Frontal cortex (tissue), 4 donors: Measurements from ENCODE around the gene NARS2. TPM values are rescaled to one million over a fixed set of nuclear protein-coding genes. Genes with fewer than 3 reads are reported as not detected.
"Not testable (repeated sequence)": the region's sequence is repeated elsewhere in the genome, so short reads cannot be mapped to it uniquely, and the experiment has no call there.

Experiments
- DNase-seq, 2 donors: peaks; one replicate each; pipeline ENCODE4 v3.0.0; 2012; ENCODE audit warnings: low spot score in 2 of 2
- FAIRE-seq: peaks from 2 replicates; lab custom pipeline; 2012; peaks lifted over from hg19 to GRCh38; lab: Jason Lieb, UNC
- total RNA-seq: library from RNA; depleted of rRNA; stranded (reverse); fragments of >200 nt; gene quantifications from one replicate; pipeline ENCODE4 v1.2.3, GENCODE V29; 2014
- donor health status: control.
- donor health status: control.
- donor health status: control.

NARS2 gene
- total RNA-seq, 1 donor from 2014 or later: 39.5 TPM

GRCh38 chr11:78577495-78577894 is 2.8 kb upstream of the NARS2 start:
- DNase-seq (no peak), FAIRE-seq (no peak)

- DNase-seq: no peak
- FAIRE-seq: no peak
Measured at GRCh38 chr11:78576549-78577097, 2.0 kb upstream of the NARS2 start.

- DNase-seq (no peak), FAIRE-seq (no peak)
Measured at GRCh38 chr11:78575478-78575877, 814 bp upstream of the NARS2 start.

GRCh38 chr11:78573681-78574080 is 983 bp downstream of the NARS2 start:
- DNase-seq (no peak), FAIRE-seq (no peak)

GRCh38 chr11:78573271-78573670 is 1.4 kb downstream of the NARS2 start:
- DNase-seq: no peak
- FAIRE-seq: no peak

- FAIRE-seq (no peak), DNase-seq (no peak)
Measured at GRCh38 chr11:78572394-78572793, 2.3 kb downstream of the NARS2 start.

GRCh38 chr11:78570031-78570430 is 4.6 kb downstream of the NARS2 start:
- no peak for DNase-seq
- no peak for FAIRE-seq

GRCh38 chr11:78567209-78567608 is 7.5 kb downstream of the NARS2 start:
- no peak for DNase-seq
- FAIRE-seq: no peak

- no peak for DNase-seq
- peak; percentile 79 for FAIRE-seq
Measured at GRCh38 chr11:78564490-78565467, 9.9 kb downstream of the NARS2 start.

- not testable (repeated sequence) for DNase-seq, FAIRE-seq
Measured at GRCh38 chr11:78564037-78564436, 10.6 kb downstream of the NARS2 start.

GRCh38 chr11:78563090-78563489 is 11.6 kb downstream of the NARS2 start:
- not testable (repeated sequence) for DNase-seq, FAIRE-seq

- FAIRE-seq: no peak
- no peak for DNase-seq
Measured at GRCh38 chr11:78562398-78562797, 12.3 kb downstream of the NARS2 start.

GRCh38 chr11:78560826-78561484 is 13.7 kb downstream of the NARS2 start:
- FAIRE-seq (no peak), DNase-seq (no peak)

GRCh38 chr11:78560153-78560552 is 14.5 kb downstream of the NARS2 start:
- no peak for FAIRE-seq
- DNase-seq: no peak

- DNase-seq: no peak
- no peak for FAIRE-seq
Measured at GRCh38 chr11:78557236-78557635, 17.4 kb downstream of the NARS2 start.

GRCh38 chr11:78555592-78555991 is 19.1 kb downstream of the NARS2 start:
- no peak for DNase-seq
- no peak for FAIRE-seq

GRCh38 chr11:78552881-78553280 is 21.8 kb downstream of the NARS2 start:
- DNase-seq: no peak
- no peak for FAIRE-seq

GRCh38 chr11:78552139-78552538 is 22.5 kb downstream of the NARS2 start:
- not testable (repeated sequence) for DNase-seq, FAIRE-seq

- no peak for DNase-seq
- no peak for FAIRE-seq
Measured at GRCh38 chr11:78551066-78551465, 23.6 kb downstream of the NARS2 start.

- FAIRE-seq: no peak
- no peak for DNase-seq
Measured at GRCh38 chr11:78549624-78550409, 24.8 kb downstream of the NARS2 start.
